Left kidney (tissue), 2 donors: ENCODE data around the gene NUDT16L1. TPM values are rescaled to one million over a fixed set of nuclear protein-coding genes. Genes with fewer than 3 reads are reported as not detected.

Experiments used
- DNase-seq: peaks from one replicate; pipeline ENCODE4 v3.0.0-alpha.2; 2013
- polyA plus RNA-seq: library from polyadenylated mRNA; unstranded; fragments of 120-200 nt; gene quantifications from one replicate; pipeline ENCODE4 v1.2.1, GENCODE V29; 2013; ENCODE audit not compliant: insufficient read length

The NUDT16L1 gene
- polyA plus RNA-seq, 1 donor, result 32.5 TPM

GRCh38 chr16:4693956-4694641 is 737 bp downstream of the NUDT16L1 start:
- peak; percentile 72 for DNase-seq

- DNase-seq, result no peak
These were observed 1.5 kb downstream of the NUDT16L1 start for GRCh38 chr16:4694642-4695451.

GRCh38 chr16:4695473-4696171 is 2.3 kb downstream of the NUDT16L1 start:
- no peak for DNase-seq

- no peak for DNase-seq
These were observed 3.0 kb downstream of the NUDT16L1 start for GRCh38 chr16:4696172-4696904.

- DNase-seq, result no peak
These were observed 3.8 kb downstream of the NUDT16L1 start for GRCh38 chr16:4696905-4697847.

GRCh38 chr16:4697848-4698291 is 4.5 kb downstream of the NUDT16L1 start:
- no peak for DNase-seq

- DNase-seq, result no peak
These were observed 5.1 kb downstream of the NUDT16L1 start for GRCh38 chr16:4698321-4699045.

GRCh38 chr16:4699046-4699556 is 5.7 kb downstream of the NUDT16L1 start:
- no peak for DNase-seq

- no peak for DNase-seq
These were observed 7.1 kb downstream of the NUDT16L1 start for GRCh38 chr16:4700380-4700996.

- DNase-seq, result no peak
These were observed 7.8 kb downstream of the NUDT16L1 start for GRCh38 chr16:4700997-4701743.

GRCh38 chr16:4701791-4702465 is 8.6 kb downstream of the NUDT16L1 start:
- DNase-seq, result no peak

- DNase-seq, result no peak
These were observed 9.1 kb downstream of the NUDT16L1 start for GRCh38 chr16:4702466-4702808.

- no peak for DNase-seq
These were observed 10.5 kb downstream of the NUDT16L1 start for GRCh38 chr16:4703906-4704305.

- DNase-seq, result no peak
These were observed 11.1 kb downstream of the NUDT16L1 start for GRCh38 chr16:4704491-4704890.

- no peak for DNase-seq
These were observed 11.6 kb downstream of the NUDT16L1 start for GRCh38 chr16:4704913-4705312.

- DNase-seq, result no peak
These were observed 13.5 kb downstream of the NUDT16L1 start for GRCh38 chr16:4706871-4707270.

GRCh38 chr16:4709481-4709880 is 16.1 kb downstream of the NUDT16L1 start:
- DNase-seq, result no peak
